ENCODE data around the gene ATP7B. TPM values are rescaled to one million over a fixed set of nuclear protein-coding genes. Genes with fewer than 3 reads are reported as not detected.

Gene ATP7B
- total and polyA plus RNA-seq, 2 of the 4 experiments (the other 2 are of a cell fraction): 2.7 to 2.9 TPM

- ChIA-PET POLR2A (ENCODE audit: unreplicated experiment) (no interaction called here), CTCF (no interaction called here)
- H3K79me1 ChIP-seq (ENCODE audit: low read depth in 1 of 2, low read length in 2 of 2): no peaks in the 10 kb centered on the region
- no CpG with 5 or more reads among the region's 1 CpG for WGBS, 2 experiments (ENCODE audit: extremely low coverage in 2 of 2, insufficient read length in 1 of 2)
- H3K9ac ChIP-seq (ENCODE audit: low read depth, low read length): no peak overlapping the region
- no peak overlapping the region for H3K14ac ChIP-seq (replicated peaks; ENCODE audit: low read depth, low read length)
- H2BK15ac ChIP-seq (ENCODE audit: low read depth, low read length): no peak overlapping the region
- no peaks in the 10 kb centered on the region for H3K36me3 ChIP-seq (ENCODE audit: control insufficient read depth, insufficient read depth, low read length)
- H4K91ac ChIP-seq (ENCODE audit: insufficient read depth, low read depth, low read length): no peak overlapping the region
- no peak overlapping the region for H3K23ac ChIP-seq (ENCODE audit: low read depth, low read length)
- H3K18ac ChIP-seq (ENCODE audit: low read depth, low read length): no peak overlapping the region
- H2AK9ac ChIP-seq (replicated peaks; ENCODE audit: low read depth, low read length, poor library complexity): no peak overlapping the region
- DNase-seq (no peak), ATAC-seq (ENCODE audit: low read depth) (no peak)
- BruUV-seq (replicated peaks): no TSS peak
- no peaks in the 10 kb centered on the region for H3K9me1 ChIP-seq (ENCODE audit: insufficient read depth, low read length)
- H2BK20ac ChIP-seq (ENCODE audit: low read depth, low read length): no peak overlapping the region
- H2AK5ac ChIP-seq (ENCODE audit: low read depth, low read length): no peak overlapping the region
- dilution Hi-C loops (cut with HindIII; ENCODE audit: low sequenced_read_pairs, unreplicated experiment): no loop called here
- H3K4me2 ChIP-seq (ENCODE audit: low read depth, low read length): no peak overlapping the region
- H3K4ac ChIP-seq (ENCODE audit: low read depth, low read length): no peak overlapping the region
- no peaks in the 10 kb centered on the region for H3K9me3 ChIP-seq (ENCODE audit: control insufficient read depth, insufficient read depth, low read length)
- H2AFZ ChIP-seq (replicated peaks; ENCODE audit: low read length, poor library complexity): no peak overlapping the region
- H3K27ac ChIP-seq (ENCODE audit: insufficient read depth, low read length): no peak overlapping the region
- no peak overlapping the region for H4K8ac ChIP-seq (ENCODE audit: low read depth in 2 of 2, low read length in 2 of 2)
- H3K56ac ChIP-seq (ENCODE audit: extremely low read depth, insufficient read depth, low read length): no peak overlapping the region
- H4K20me1 ChIP-seq (ENCODE audit: insufficient read depth, low read length): no peaks in the 10 kb centered on the region
- no peak overlapping the region for H2BK5ac ChIP-seq (ENCODE audit: low read depth, low read length, poor library complexity, severe bottlenecking)
- in situ Hi-C loops (cut with MboI; ENCODE audit: low sequenced_read_pairs): no loop called here
- no peak overlapping the region for H4K5ac ChIP-seq (ENCODE audit: low read depth, low read length)
- intact Hi-C loops (cut with micrococcal nuclease): no loop called here
- peaks cover 3% of the 10 kb centered on the region; the same call in 1 of the 2 replicates for H3K27me3 ChIP-seq (ENCODE audit: control insufficient read depth, insufficient read depth, low read length)
- no peak overlapping the region for H3K4me3 ChIP-seq (ENCODE audit: insufficient read depth, low read depth, low read length)
- no peak overlapping the region for H2BK120ac ChIP-seq (ENCODE audit: low read depth, low read length)
- TF ChIP-seq RAD21 (IDR thresholded peaks at IDR 0.05; ENCODE audit: low read length) (no peak), FOS (IDR thresholded peaks at IDR 0.05; ENCODE audit: low read depth, low read length) (no peak), POLR2A (IDR thresholded peaks at IDR 0.05; ENCODE audit: low read depth, low read length) (no peak), MXI1 (IDR thresholded peaks at IDR 0.05; ENCODE audit: borderline replicate concordance, low read depth, low read length) (no peak), RCOR1 (IDR thresholded peaks at IDR 0.05; ENCODE audit: insufficient replicate concordance, low read length) (no peak), CTCF (conservative IDR thresholded peaks at IDR 0.05; ENCODE audit: low read depth, low read length) (no peak), CHD1 (IDR thresholded peaks at IDR 0.05; ENCODE audit: low read depth, low read length) (no peak), CEBPB (IDR thresholded peaks at IDR 0.05; ENCODE audit: low read depth, low read length) (no peak), MAFK (IDR thresholded peaks at IDR 0.05; ENCODE audit: low read depth, low read length) (no peak), BHLHE40 (IDR thresholded peaks at IDR 0.05; ENCODE audit: low read depth, low read length) (no peak), MAZ (IDR thresholded peaks at IDR 0.05; ENCODE audit: borderline replicate concordance, low read depth, low read length) (no peak), RFX5 (IDR thresholded peaks at IDR 0.05; ENCODE audit: low read depth, low read length) (no peak), NFE2L2 (IDR thresholded peaks at IDR 0.05; ENCODE audit: low read depth, low read length) (no peak), SMC3 (IDR thresholded peaks at IDR 0.05; ENCODE audit: low read depth, low read length) (no peak)
- TF ChIP-seq, protein P1, sequence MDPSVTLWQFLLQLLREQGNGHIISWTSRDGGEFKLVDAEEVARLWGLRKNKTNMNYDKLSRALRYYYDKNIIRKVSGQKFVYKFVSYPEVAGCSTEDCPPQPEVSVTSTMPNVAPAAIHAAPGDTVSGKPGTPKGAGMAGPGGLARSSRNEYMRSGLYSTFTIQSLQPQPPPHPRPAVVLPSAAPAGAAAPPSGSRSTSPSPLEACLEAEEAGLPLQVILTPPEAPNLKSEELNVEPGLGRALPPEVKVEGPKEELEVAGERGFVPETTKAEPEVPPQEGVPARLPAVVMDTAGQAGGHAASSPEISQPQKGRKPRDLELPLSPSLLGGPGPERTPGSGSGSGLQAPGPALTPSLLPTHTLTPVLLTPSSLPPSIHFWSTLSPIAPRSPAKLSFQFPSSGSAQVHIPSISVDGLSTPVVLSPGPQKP (IDR thresholded peaks at IDR 0.05; ENCODE audit: borderline replicate concordance, low read depth, low read length): no peak
- TF ChIP-seq, protein P2, sequence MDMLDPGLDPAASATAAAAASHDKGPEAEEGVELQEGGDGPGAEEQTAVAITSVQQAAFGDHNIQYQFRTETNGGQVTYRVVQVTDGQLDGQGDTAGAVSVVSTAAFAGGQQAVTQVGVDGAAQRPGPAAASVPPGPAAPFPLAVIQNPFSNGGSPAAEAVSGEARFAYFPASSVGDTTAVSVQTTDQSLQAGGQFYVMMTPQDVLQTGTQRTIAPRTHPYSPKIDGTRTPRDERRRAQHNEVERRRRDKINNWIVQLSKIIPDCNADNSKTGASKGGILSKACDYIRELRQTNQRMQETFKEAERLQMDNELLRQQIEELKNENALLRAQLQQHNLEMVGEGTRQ (IDR thresholded peaks at IDR 0.05; ENCODE audit: low read depth, low read length): no peak
- peaks cover 2% of the 10 kb centered on the region; the same call in 1 of the 2 replicates for H3K4me1 ChIP-seq (ENCODE audit: control insufficient read depth, insufficient read depth, low read length)
Measured at GRCh38 chr13:51976423-51976822, 34.8 kb downstream of the ATP7B start.

All from IMR-90 (cell line).